GM19035 (cell line): ENCODE measurements around the gene RAB17.
"Not testable (repeated sequence)": the region's sequence is repeated elsewhere in the genome, so short reads cannot be mapped to it uniquely, and the experiment has no call there.

Source experiments
- ATAC-seq: cut with Tn5 transposase; IDR thresholded peaks from one replicate; pipeline ENCODE4 v1.9.1; 2021; ENCODE audit not compliant: unreplicated experiment

The RAB17 gene

GRCh38 chr2:237600205-237600846, 9.8 kb upstream of the RAB17 start:
- ATAC-seq, result no peak

DNA sequence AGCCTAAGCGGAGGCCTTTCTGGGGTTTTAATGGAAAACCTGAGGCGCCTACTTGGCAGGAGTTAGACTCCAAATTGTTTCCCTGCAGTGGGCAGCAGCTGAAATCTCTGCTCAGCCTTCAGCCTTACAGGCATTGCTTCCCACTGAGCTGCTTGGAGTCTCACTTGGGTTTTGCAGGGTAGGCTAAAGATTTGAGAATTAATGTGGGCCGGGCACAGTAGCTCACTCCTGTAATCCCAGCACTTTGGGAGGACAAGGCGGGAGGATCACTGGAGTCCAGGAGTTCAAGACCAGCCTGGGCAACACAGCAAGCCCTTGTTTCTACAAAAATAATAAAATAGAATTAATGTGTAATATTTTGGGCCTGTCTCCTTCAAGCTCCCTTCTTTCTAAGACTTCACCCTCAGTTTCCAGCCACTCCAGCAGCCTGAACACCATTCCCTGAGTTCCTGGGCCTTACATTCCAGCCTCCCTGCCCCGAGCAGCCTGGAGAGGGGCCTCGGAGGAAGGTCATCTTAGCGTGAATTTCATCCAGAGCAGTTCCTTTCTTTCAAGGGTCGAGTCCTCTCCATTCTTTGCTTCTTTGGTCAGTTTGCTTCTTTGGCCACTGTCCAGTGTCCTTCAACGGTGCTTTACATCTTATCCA, 9.1 kb upstream of the RAB17 start:
- ATAC-seq, result no peak

DNA sequence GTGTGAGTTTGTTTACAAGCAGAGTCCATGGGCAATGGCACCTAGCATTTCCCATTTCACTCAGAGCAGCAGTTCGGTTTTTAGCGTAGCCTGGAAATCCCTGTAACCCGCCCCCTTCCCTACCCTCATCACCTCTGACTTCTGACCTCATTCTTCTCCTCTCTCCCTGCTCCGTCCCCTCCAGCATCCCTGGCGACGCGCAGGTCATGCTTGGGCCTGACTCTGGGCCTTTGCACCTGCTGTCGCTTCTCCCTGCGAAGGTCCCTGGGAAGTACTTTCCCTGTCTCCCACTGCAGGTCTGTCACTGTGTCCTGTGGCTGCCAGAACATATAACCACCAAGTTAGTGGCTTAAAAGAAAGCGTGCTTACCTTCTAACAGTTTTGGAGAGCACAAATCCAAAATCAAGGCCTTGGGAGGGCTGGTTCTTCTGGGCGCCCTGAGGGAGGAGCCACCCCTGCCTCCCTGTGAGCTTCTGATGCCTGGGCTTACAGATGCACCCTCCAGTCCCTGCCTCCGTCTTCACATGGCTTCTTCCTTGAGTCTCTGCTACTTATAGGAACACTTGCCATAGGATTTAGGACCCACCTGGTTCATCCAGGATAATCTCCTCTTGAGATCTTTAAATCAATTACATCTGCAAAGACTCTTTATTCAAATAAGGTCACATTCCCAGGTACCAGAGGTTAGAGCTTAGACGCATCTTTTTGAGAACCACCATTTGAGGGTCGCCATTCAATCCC, 8.1 kb upstream of the RAB17 start:
- ATAC-seq, result no peak

- no peak for ATAC-seq
Observed at GRCh38 chr2:237597196-237598145, 6.9 kb upstream of the RAB17 start.

- ATAC-seq, result no peak
Observed at GRCh38 chr2:237596520-237597195, 6.1 kb upstream of the RAB17 start.

DNA sequence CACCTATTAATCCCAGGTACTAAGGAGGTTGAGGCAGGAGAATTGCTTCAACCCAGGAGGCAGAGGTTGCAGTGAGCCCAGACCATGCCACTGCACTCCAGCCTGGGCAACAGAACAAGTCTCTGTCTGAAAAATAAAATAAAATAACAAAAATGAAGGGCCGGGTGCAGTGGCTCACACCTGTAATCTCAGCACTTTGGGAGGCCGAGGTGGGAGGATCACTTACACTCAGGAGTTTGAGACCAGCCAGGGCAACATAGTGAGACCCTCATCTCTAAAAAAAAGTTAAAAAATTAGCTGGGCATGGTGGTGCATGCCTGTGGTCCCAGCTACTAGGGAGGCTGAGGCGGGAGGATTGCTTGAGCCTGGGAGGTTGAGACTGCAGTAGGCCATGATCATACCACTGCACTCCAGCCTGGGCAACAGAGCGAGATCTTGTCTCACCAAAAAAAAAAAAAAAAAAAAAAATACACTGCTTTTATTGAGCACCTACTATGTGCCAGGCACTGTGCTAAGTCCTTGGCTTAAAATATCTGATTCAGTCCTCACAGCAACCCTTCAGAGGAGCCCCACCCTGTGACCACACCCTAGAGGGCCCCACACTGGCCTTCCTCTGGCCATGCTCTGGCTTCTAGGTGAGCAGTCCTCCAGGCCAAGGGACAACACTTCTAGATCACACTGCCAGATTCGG, 5.4 kb upstream of the RAB17 start:
- not testable (repeated sequence) for ATAC-seq

GRCh38 chr2:237594514-237594871, 4.0 kb upstream of the RAB17 start:
- ATAC-seq, result no peak

DNA sequence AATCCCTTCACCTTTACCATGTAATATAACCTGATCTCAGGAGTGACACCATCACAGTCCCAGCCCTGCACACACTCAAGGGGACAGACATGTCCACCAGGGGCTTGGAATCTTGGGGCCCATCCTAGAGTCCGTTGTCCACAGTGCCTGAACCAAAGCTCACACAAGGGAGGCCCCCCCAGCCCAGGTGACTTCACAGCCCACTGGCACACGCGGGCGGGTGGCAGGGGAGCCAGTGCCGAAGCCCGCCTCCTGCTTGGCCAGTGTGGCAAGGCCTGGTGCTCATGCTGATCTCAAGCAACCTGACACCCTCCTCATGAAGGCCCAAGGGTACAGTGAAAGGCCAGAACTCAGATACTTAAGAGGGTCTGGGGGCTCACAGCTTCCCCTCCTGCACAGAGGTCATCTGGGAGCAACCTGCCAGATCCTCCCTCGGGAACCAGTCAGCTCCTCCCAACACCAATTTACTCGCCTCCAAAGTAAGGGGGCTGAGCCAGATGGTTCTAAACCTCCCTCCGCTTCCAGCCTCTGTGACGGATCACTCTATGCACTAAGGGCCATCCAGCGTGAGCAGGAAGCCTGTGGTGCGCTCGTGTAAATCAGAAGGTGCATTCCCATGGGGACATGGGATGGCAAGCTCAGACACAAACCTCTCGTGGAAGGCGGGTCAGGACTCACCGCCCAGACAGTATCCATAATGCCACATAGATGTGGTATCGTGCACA, 3.2 kb upstream of the RAB17 start:
- ATAC-seq, result no peak

DNA sequence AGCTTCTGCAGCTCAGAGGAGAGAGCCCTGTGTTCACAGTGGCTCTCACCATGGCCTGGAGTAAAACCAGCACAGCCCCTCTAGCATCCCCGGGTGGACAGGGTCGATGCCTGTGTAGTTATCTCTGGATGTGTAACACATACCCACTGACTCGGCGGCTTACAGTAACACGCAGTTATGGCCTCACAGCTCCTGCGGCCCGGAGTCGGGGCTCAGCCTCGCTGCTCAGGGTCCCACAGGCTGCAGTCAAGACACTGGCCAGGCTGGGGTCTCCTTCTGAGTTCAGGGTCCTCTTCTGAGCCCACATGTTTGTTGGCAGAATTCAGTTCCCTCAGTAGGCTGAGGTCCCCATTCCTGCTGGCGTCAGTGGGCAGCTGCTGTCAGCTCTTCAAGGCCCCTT, 2.5 kb upstream of the RAB17 start:
- no peak for ATAC-seq

GRCh38 chr2:237592425-237592980, 2.0 kb upstream of the RAB17 start:
- no peak for ATAC-seq

DNA sequence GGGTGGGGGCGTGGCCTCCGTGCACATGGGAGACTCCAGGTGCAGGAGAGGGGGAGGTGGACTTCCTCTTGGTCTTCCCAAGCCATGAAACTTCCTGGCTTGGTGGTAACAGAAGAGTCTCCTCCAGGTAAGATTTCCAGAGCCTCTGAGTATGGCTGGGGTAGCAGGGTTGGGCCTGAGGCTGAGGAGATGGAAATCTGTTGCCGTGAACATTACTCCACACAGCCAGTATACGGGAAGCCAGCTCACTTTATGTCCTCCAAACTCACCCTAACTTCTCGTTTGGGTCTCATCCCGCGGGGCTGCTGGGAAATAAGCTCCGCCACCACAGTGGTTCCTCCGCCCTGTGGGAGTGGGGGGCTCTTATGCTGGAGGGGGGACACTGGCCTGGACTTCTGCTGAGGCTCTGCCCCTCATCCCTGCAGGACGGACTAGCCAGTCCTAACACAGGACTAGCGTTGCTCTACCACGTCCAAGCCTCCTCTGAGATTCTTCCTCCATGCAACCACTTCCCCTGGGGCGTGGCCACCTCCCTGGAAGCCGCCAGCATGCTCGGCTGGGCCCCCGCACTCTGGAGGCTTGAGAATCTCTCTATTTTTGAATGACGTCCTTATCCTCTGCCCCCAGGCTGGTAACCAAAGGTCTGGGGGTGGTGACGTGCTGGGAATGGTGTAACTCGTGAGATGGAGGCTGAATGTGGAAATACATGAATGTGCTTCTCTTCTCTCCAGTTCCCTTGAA, 777 bp upstream of the RAB17 start:
- ATAC-seq, result no peak

DNA sequence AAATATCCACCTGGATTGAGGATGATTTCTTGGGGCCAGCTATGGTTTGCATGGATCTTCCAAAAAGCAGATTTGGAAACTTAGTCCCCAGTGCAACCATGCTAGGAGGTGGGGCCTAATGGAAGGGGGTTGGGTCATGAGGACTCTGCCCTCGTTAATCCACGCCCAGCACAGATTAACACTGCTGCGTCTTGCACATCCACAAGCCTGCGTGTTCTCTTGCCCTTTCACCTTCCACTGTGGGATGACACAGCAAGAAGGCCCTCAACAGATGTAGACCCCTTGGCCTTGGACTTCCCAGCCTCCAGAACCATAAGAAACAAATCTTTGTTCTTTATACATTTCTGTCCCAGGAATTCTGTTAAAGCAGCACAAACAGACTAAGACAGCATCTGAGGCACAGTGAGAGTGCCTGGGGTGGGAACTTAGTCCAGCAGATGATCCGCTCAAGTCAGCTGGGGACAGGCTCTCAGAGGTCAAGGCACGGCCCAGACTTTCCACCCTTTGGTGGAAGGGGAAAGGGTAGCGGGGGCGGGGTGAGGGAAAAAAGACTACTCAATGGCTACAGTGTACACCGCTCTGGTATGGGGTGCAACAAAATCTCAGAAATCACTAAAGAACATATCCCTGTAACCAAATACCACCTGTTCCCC, 2.4 kb downstream of the RAB17 start:
- ATAC-seq, result no peak

DNA sequence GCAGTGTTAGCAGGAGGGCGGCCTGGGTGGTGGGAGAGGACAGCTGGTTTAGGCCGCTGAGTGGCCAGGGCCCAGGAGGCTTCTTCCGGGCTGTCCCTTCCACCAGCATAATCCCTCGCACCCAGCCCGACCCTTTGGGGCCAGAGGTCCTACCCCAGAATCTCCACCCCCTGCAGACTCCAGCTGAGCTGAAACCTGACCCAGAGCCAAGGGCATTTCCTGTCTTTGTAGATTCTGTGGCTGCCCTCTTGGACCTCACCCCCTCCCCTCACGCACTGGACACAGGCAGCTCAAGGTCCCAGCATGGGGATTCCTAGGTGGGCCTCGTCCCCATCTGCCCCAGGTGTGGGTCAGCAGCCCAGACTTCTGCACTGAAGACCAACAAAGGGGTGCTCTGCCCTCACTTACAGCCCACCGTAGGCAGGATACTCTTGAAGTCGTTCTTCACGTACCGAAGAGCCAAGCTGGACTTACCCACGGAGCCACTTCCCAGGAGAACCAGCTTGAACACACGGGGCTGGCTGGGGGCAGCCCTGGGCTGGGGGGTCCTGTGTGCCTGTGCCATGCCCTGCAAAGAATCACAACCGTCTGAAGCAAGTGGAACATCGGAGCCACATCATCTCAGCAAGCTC, 4.8 kb downstream of the RAB17 start:
- no peak for ATAC-seq

- ATAC-seq, result no peak
Observed at GRCh38 chr2:237583385-237584295, 6.9 kb downstream of the RAB17 start.

GRCh38 chr2:237581751-237582746, 8.5 kb downstream of the RAB17 start:
- no peak for ATAC-seq
